OCI-M2 (cell line): ENCODE results near the gene MTCL1.

Experiments used
- DNase-seq: peaks from one replicate; lab custom pipeline; 2025; ENCODE audit not compliant: unreplicated experiment; lab: John Stamatoyannopoulos, UW

Gene MTCL1

DNA sequence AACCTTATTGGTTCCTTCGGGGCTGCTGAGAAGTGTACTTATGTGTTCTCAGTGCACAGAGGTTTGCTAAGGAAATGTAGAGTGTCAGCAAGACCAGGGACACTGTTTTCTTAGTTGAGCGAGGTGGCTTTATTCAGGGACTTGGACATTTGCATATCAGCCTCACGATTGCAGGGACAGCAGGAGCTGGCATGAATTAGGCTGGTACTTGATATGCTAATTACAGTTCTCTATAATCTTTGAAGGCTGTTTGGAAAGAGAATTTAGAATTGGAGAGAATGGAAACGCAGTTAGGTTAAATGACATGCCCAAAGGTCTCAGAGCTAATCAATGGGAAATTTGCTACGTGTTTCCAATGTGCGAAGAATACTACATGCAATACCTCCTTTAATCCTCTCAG, 18.7 kb upstream of the MTCL1 start:
- no peak for DNase-seq

DNA sequence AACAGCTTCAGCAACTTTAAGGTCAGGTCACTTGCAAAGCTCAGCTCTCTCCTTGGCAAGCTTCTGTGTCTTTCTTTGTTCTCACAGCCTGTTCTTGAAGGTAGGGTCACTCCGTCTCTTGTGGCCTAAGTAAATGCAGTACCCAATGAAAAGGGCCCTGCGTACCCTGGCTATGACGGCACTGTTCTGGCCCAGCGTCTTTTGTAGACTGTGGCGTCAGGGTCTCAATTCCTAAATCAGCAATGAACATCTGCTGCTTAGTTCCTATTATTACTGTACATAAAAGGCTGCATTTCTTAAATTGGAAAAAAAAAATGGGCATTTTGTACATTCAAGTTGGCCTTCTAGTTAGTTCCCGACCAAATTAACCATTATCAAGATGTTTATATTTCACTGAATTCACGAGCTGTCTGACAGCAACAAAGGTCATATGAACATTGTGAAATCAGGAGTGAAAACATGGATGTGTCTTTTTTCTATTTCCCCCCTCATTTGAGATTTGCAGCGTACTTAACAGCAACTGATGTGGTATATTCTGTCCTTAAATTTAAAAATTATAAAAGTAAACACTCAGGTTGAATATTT, 17.0 kb upstream of the MTCL1 start:
- no peak for DNase-seq

DNA sequence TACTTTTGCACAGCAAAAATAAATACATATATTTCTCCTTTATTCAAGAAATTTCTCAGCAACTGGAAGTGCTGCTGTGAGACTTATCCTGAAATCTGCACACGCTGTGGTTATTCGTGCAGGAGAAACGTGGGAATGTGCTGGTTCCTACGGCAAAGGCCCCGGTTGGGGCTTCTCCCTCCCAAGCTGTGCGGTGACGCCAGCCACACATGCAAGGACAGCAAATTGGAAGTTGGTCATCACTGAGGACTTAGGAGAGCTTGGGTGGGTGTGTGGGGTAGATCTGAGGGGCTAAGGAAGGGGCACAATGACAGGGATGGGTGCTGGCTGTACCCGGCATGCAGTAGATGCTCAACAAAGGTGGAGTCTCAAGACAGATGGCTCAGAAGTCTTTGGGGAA, 16.5 kb upstream of the MTCL1 start:
- DNase-seq = no peak

DNA sequence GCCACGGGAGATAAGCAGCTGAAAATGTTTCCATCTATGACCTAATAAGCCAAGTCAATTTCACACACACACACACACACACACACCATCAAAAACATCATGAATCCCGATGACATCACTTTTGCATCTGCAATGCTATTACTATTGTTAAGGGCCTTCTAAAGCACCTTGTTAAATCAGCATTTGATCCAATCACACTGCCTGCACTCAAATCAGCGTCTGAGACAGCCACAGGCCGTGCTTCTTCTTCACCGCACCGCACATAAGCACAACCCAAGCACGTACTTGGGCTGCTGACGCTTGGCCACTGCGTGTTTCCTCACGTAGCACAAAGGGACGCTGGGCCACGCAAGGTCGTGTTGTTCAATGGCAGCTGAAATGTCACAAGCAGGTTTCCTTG, 15.8 kb upstream of the MTCL1 start:
- no peak for DNase-seq

DNA sequence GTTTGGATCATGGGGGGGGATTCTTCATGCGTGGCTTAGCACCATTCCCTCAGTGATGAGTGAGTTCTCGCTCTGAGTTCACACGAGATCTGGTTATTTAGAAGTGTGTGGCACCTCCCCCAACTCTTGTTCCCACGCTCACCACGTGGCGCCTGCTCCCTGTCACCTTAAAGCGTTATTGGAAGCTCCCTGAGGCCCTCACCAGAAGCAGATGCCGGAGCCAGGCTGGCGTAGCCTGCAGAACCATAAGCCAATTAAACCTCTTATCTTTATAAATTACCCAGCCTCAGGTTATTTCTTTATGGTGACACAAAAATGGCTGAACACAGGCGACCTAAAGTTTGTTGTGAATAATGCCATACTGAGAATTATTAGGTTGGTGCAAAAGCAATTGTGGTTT, 10.5 kb upstream of the MTCL1 start:
- no peak for DNase-seq

DNA sequence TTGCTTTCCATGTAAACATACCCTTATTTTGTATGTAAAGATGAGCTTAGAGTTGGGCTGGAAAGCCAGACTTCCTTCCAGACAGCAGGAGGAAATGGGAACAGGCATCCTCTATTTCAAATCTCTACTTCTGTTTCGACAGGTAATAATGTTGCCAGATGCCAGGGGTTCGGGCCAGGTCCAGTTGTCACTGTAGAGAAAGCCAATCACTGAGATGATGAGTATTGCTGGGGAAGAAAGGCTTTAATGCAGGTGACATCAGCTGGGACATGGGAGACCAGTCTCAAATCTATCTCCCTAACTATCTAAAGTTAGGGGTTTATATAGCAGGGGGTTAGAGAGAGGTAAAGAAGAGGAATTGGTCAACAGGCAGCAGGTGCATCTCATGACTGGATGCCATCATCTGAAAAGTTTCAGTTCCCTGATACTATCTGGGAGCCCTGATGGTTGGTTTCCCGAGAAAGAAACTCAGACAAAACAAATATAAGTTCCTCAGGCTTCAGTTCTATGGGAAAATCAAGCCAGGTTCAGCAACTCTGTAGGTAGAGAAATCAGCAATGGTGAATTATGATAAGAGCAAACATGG, 9.3 kb upstream of the MTCL1 start:
- no peak for DNase-seq

DNA sequence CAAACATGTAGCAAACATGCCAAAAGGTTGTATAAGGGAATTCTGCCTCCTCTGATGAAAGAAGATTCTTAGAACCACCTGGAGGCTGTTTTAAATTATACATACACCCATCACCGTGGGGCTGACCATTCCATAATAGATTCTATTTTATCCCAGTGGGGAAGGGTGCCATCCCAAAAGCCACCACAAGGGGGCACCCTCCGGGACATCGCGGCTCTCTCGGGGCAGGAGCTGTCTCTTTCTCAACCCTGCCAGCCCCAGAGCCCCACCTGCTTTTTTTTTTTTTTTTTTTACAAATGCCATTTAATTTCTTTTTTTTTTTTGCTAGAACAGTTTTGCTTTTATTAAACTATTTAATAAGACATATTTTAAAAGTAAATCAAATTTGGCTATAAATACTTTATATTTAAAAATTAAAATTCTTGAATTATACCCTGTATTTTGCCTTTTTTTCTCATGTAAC, 8.6 kb upstream of the MTCL1 start:
- peak; percentile 10 for DNase-seq

DNA sequence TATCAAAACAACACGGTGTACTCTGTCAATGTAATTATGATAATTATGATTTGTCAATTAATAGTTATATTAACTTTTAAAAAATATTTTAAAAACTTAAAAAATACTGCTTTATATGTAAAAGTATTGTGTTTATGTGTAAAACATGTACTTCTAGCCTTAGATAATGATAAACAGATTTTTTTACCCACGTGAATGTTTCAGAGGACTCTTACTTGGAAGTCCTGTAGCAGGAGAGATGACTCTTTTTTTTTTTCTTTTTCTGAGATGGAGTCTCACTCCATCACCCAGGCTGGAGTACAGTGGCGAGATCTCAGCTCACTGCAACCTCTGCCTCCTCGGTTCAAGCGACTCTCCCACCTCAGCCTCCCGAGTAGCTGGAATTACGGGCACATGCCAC, 6.2 kb upstream of the MTCL1 start:
- no peak for DNase-seq

DNA sequence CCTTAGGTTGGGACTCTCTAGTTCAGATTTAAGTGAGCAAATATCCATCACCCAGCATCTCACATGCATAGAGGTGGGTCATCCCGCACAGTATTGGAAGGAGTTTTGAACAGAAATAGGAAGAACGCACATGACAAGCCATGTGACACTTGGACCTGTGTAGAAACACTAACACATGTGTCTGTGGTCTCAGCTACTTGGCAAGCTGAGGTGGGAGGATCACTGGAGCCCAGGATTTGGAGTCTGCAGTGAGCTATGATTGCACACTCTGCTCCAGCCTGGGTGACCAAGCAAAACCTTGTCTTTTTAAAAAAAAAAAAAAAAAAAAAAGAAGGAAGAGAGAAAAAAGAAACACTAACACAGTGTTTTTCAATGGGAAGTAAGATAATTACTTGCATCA, 5.4 kb upstream of the MTCL1 start:
- DNase-seq = no peak

DNA sequence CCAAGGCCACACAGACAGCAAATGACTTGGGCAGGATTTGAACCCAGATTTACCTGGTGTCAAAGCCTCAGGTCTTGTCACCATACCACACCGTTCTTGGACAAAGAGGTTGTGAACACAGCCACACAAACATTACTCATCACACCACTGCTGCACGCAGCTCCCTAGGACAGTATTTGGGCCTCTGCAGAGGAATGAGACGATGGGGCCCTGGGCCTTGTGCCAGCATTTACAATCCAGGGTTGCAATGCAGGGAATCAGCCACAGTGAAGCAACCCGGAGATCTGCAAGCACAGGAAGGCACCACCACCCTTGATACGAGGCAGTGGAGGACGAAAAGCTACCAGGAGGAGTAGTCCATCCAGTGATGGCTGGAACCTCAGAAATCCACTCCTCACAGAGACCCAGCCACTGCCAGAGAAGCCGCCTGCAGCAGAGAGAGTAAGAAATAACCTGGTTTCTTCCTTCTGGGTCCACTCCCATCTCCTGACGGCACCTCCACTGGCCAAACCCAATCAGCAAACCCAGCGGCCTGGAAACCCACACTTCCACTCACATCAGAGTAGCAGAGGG, 3.7 kb upstream of the MTCL1 start:
- DNase-seq = no peak

DNA sequence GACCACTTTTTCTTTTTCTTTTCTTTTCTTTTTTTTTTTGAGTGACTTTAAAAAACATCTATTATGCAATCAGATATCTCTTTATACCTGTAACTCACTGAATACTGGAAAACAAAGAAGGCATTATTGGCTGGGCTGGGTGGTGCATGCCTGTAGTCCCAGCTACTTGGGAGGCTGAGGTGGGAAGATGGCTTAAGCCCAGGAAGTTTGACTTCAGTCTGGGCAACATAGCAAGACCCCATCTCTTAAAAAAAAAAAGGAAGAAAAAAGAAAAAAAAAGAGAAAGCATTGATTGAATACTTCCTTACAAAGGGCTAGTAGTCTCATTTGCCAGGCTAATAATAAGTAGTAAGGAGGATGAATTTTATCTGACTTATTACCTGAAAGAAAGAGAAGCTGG, 2.7 kb upstream of the MTCL1 start:
- no peak for DNase-seq

DNA sequence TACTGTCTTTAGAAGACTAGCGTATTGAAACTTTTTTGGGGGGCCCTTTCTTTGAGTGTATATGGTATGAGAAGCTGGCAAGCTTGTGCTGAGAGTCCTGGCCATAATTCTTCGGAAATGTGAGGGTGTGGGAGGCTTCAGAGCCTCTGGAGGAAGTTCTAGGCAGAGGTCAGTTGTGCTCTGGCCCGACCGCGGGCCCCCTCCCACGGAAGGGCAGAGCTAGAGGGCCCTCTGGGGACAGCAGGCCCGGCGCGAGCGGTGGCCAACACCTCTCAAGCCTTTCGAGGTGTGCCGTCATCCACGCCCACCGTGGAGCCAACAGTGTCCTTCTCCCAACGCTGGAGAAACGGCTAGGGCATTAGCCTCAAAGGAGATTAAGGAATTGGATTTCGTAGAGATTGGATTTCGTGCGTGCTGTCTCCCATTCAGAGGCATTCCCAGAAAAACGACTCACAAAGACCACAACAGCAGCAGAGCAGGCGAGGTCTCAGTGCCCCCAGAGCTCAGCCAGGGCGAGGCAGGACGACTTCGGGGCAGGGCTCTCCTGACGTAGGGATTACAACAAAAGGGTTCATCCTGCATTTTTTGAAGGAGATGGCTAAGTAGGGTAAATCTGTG, 2.2 kb upstream of the MTCL1 start:
- no peak for DNase-seq

DNA sequence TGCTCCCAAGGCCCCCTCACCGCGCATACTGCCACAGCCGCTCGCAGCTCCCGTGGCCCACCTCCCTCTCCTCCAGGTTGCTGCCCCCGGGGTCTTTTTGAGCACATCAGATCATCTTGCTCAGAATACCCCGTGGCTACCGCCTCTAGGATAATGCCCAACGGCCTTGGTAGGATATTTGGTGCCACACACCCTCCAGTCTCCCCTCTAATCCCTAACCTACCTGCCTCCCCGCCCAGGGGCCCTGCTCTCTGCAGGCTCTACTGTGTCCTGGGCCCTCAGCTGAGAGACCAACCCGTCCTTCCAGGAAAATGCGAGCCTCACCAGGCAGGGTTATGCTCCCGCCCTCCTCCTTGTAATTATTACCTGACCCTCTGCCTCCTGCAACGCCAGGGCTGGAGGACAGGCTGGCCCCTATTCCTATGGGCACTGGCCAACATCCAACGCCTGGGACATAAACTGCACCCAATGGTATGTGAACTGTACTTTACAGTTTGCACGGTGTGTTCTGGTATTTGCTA, 1.5 kb upstream of the MTCL1 start:
- DNase-seq = no peak

DNA sequence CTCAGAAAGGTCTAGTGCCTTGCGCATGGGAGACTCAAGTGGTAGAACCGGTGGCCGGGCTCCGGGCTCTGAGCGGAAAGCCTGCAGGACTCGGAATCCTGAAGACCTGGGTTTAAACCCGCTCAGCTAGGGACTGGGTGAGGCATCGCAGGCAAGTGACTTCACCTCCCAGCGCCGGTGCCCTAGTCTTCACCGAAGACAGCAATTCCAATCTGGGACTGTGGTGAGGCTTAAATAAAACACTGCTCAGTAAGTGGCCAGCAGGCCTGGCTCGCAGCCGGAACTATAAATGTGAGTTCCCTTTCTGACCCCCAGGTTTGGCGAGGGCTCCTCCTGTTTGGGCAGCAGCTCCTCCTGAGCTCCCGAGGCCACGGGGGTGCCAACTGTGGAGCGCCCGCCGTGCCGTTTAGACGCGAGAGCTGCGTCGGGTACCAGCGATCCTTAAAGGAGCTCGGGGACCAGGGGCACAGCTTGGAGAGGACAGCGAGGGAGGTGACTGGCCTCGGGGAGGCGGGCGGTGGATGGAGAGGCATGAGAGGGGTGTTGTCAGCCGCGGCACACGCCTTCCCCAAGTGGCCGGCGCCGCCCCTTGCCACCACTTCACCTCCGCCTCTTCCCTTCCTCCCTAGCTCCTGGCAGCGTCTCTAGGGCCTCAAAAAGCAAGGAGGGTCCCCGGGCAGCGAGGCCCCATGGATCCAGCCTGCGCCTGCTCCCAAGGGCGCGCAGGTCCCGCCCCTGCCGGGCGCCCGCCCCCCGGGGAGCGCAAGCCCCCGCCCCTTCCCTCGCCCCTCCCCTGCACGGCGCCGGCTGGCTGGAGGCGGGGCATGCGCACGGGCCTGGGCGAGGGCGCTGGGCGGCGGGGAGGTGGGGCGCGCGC, 757 bp upstream of the MTCL1 start:
- no peak for DNase-seq

DNA sequence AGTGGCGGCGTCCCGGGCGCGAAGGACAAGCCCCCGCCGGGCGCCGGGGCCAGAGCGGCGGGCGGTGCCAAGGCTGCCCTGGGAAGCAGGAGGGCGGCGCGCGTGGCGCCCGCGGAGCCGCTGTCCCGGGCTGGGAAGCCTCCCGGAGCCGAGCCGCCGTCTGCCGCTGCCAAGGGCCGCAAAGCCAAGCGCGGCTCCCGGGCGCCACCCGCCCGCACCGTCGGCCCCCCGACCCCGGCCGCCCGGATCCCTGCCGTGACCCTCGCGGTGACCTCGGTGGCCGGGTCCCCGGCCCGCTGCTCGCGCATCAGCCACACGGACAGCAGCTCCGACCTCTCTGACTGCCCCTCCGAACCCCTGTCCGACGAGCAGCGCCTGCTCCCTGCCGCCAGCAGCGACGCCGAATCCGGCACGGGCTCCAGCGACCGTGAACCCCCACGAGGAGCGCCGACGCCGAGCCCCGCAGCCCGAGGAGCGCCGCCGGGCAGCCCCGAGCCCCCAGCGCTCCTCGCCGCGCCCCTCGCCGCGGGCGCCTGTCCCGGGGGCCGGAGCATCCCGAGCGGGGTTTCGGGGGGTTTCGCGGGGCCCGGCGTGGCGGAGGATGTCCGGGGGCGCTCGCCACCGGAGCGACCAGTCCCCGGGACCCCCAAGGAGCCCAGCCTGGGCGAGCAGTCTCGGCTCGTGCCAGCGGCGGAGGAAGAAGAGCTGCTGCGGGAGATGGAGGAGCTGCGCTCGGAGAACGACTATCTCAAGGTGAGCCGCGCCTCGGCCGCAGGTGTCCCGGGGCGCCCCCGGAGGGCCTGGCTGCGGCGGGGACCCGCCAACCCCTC, 820 bp downstream of the MTCL1 start:
- no peak for DNase-seq

DNA sequence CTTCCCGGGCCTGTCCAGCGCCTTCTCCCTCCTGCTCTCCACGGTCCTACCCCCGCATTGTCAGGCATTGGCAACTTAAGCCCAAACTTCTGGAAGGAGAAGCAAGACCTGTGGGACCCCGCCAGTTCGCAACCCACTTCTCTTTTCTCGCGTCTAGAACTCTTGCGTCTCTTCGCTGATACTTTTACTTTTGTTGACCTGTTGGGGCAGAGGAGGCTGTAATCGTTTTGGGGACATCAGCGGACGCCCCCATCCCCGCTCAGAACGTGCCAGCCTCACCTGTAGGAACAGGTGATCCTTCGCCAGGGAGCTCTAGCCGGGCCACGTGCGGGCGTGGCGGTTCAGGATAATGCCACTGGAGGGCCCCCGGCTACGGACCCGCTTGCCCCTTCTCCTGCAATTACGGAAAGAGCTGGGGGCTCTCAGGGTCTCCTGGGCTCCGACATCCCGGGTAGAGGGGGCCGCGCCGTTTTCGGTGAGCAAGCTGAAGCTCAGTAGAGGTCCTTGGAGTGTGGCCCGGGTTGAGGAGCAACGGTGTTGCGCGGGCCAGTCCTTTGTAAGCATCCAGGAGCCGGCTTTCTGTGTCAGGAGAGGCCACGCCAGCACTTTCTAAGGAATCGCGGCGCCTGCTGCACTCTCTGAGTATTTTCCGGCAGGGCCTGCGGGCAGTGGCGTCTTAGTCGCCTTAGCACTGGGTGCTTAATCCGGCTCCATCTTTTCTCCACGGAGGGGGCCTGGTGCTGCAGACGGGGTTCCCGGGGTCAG, 1.6 kb downstream of the MTCL1 start:
- no peak for DNase-seq

DNA sequence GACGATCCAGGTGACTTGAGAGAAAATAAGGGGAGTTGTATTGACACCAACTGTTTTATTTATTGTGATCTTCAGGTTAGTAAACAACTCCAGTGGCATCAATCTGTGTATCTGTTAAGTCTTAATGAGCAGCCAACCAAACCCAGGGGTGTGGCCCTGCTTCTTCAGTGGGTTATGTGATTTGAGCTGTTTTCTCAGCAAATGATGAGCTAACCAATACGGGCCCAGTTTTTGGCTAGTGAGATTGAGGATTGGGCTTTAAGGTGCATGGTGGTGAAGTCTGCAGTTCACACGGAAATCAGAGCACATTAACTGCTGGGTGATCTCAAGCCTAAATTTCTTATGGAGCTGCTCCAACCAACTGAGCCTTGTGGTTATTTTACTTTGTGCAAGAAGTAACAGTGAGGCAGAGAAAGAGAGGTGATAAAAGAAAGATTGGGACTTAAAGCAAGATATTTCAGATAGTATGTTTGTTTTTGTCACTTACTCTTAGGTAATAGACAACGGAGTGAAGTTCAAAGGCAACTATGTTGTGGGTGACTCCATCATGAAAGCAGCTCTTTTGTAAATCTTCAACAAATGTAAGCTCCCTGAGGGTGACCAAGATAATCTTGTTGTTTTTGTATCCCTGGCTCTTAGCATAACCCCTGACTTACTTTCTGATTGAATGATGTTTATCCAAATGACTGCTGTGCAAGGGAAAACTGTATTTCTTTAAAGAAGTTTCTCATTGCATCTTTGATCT, 2.4 kb downstream of the MTCL1 start:
- DNase-seq = no peak

DNA sequence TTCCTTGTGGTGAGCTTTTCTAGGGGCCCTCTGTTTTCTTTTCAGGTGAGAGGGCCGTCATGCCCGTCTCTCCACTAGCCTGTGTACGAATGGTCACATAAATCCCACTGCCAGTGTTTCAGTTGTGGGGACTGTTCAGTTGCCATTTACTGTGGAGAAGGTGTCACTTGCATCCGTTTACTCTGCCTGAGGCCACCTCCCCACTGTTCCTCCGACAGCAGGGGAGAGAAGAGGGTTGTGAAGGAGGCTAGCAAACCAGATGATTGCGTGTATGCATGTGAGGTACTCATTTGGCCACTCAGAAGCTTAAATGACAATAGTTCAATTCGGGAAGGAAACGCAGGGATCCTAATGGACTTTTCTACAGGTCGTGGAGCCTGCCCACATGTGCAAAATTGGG, 3.3 kb downstream of the MTCL1 start:
- DNase-seq = no peak
